Right cardiac atrium (tissue), 5 donors: ENCODE results near the gene CHN2. TPM values are rescaled to one million over a fixed set of nuclear protein-coding genes. Genes with fewer than 3 reads are reported as not detected.

Experiments
- ATAC-seq, 2 donors: fragments of 200-7000 bp; cut with Tn5 transposase; one replicate each; pipeline versions ENCODE4 v1.8.0 to v1.9.1; 2020; ENCODE audit warnings: moderate library complexity in 2 of 2, mild to moderate bottlenecking in 1 of 2
- DNase-seq, 3 donors: peaks; one replicate each; pipeline ENCODE4 v3.0.0-alpha.2; 2020
- H3K27ac ChIP-seq: one replicate; pipeline ENCODE4 v1.5.1; 2013; ENCODE audit warnings: mild to moderate bottlenecking, low read length, control low read depth, moderate library complexity
- H3K27me3 ChIP-seq: one replicate; pipeline ENCODE4 v1.6.1; 2013; ENCODE audit not compliant: control insufficient read depth, insufficient read depth
- H3K4me1 ChIP-seq: one replicate; pipeline ENCODE4 v1.6.1; 2013; ENCODE audit warnings: low read length; ENCODE audit not compliant: control insufficient read depth, insufficient read depth
- H3K4me3 ChIP-seq: one replicate; pipeline ENCODE4 v1.5.1; 2013; ENCODE audit warnings: low read length, control low read depth
- H3K9me3 ChIP-seq: one replicate; pipeline ENCODE4 v1.6.1; 2013; ENCODE audit warnings: low read length; ENCODE audit not compliant: control insufficient read depth
- WGBS: extraction: QIAGEN DNeasy Blood & Tissue Kit; methylation state at CpG from one replicate; pipeline ENCODE4 v1.1.7; 2013; 5-methylcytosine and 5-hydroxymethylcytosine counted together
- intact Hi-C, 4 donors: fragments of 100-400 bp; cut with DNase I; formaldehyde crosslinking; loops; one replicate each; pipeline versions ENCODE4 v1.11.0 to v1.14.0; 2022 to 2023
- polyA plus RNA-seq: library from polyadenylated mRNA; stranded (reverse); fragments of 200-250 nt; gene quantifications from one replicate; pipeline ENCODE4 v1.2.3, GENCODE V29; 2013
- total RNA-seq, 4 donors: library from RNA; stranded (reverse); fragmentation: NEBNext Ultra II Directional; extraction: Animal tissue kit (Norgen Biotek cat#: 25700); gene quantifications; one replicate each; pipeline ENCODE4 v1.2.1, GENCODE V29; 2021
- donor health status: healthy with polysubstance abuse.
- donor health status: DM: no; HTN: yes; CAD: no.
- donor health status: DM: no; HTN: no; CAD: no.
- donor health status: DM: no; HTN: yes; CAD: no; lungs with severe emphysema.
- donor health status: DM: yes; HTN: yes; CAD: no.

The CHN2 gene
- total and polyA plus RNA-seq, 5 donors: 2.0 to 6.4 (median 4.3) TPM

DNA sequence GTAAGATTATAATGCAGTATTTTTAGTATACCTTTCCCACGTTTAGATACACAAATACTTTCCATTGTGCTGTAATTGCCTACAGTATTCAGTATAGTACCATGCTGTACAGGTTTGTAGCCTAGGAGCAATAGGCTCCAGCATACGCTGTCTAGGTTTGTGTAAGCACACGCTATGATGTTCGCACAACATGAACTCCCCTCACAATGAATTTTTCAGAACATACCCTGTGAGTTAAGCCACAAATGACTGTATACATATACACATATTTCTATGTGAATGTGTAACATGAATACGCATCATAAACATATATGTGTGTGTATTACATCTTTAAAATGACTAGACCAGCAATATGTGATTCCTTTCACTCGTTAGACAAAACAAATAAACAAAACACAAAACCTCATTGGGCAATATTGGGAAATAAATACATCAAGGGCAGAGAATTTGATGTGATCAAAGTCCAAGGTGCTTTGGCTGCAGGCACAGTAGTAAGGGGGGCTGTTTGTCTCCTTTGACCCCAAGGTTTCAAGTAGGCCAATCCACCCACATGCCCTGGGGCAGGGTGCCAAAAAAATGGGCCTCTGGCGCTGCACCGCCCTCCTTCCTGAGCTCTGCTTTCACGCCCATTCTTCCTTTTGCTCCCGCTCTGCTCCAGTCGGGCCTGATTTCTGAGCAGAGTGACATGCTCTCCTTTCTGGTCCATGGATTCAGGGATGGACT, 33.9 kb downstream of the CHN2 start:
- WGBS: 91% methylated on average over 11 of the region's 11 CpGs
- no peak for ATAC-seq
- H3K4me3 ChIP-seq: no peak overlapping the region
- H3K9me3 ChIP-seq: no peaks in the 10 kb centered on the region
- peak in 1 of 3 donors; percentile 49 for DNase-seq
- intact Hi-C loops: no loop called here
- no peaks in the 10 kb centered on the region for H3K4me1 ChIP-seq
- H3K27ac ChIP-seq: no peak overlapping the region
- H3K27me3 ChIP-seq: no peaks in the 10 kb centered on the region

DNA sequence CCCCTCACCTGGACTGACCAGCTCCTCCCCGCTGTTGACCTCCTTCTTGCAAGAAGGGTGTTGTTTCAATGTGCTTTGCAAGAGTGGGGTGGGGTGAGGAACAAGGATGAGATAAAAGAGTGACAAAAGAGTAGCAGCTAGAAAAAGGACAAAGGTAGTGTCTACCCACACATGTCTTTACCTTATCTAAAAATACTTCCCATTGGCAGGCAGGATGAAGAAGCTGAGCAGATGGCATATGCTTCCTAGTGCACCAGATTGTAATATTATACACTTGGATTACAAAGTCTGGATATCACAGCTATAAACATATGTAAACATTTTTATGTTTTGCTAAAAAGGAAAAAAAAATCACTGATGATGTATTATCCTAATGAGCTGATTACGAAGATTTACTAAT, 34.5 kb downstream of the CHN2 start:
- no peak for ATAC-seq

DNA sequence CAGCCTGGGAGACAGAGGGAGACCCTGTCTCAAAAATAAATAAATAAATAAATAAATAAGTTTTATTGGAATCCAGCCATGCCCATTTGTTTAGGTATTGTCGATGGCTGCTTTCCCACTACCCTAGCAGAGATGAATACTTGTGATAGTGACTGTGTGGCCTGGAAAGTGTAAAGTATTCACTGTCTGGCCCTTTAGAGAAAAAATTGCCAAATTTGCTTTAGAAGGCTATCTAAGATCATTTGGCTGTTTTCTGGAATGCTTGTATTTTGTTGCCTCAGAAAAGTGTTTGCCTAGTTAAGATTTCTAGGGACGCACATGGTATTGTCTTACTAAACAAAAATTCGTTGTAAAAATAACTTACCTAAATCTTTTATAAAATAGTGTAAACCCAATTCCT, 35.4 kb downstream of the CHN2 start:
- DNase-seq (no peak), ATAC-seq (no peak)
- 82% methylated on average over 3 of the region's 3 CpGs for WGBS
- Histone ChIP-seq H3K4me1 (no peaks in the 10 kb centered on the region), H3K9me3 (no peaks in the 10 kb centered on the region), H3K27ac (no peak overlapping the region), H3K27me3 (no peaks in the 10 kb centered on the region), H3K4me3 (no peak overlapping the region)
- intact Hi-C loops: no loop called here

More for the DNA sequence above, 34.5 kb downstream of the CHN2 start:
- no peak for DNase-seq
- H3K4me3 ChIP-seq: no peak overlapping the region
- no peaks in the 10 kb centered on the region for H3K27me3 ChIP-seq
- intact Hi-C loops: no loop called here
- H3K4me1 ChIP-seq: no peaks in the 10 kb centered on the region
- no peaks in the 10 kb centered on the region for H3K9me3 ChIP-seq
- H3K27ac ChIP-seq: no peak overlapping the region
- 93% methylated on average over 2 of the region's 2 CpGs for WGBS

DNA sequence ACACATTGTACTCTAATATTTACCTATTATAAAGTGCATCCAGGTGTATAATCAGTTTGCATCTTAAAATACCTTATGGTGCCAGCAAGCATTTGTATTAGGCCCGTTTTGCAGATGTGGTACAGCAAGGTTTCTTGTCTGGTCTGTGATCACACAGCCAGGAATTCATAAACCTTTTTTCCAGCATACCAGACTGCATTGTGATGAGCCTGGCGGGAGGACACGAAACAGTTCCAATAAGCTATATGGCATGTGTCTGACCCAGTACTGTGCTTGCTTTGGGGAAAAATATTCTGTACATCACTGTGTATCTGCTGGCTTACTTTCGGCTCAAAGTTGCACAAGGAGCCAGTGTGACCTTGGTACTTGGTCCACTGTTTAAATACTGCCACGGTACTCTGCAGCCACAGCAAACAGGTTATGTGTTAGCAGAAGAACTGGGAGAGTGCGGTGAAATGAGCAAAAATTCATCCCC, 36.3 kb downstream of the CHN2 start:
- H3K27me3 ChIP-seq: no peaks in the 10 kb centered on the region
- ATAC-seq: no peak
- WGBS: 91% methylated on average over 6 of the region's 6 CpGs
- intact Hi-C loops: no loop called here
- no peak overlapping the region for H3K27ac ChIP-seq
- DNase-seq: no peak
- H3K9me3 ChIP-seq: no peaks in the 10 kb centered on the region
- H3K4me1 ChIP-seq: no peaks in the 10 kb centered on the region
- H3K4me3 ChIP-seq: no peak overlapping the region

DNA sequence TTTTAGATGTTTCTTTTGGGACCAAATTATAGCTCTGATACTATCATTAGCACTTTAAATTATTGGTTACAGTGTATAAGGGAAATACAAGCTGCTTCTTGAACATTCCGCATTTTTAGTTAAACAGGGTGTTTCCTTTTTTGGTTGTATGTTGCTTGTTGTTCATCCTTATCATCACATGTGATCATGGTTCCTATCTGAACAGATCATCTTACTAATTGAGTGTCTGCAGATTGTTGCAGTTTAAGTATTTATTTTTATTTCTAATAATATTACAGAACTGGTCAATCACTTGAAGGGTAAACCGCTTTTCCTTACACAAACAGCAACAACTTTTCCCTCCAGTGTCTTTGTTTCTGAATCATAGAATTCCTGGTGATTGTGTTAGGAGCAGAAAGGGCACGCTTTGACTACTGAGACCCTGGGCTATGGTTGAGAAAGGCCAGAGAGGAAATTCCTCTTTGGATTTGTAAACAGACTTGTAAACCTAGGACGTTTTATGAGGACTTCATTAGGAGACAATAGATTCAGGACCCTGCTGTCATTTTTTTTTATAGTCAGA, 37.2 kb downstream of the CHN2 start:
- 65% methylated on average over 4 of the region's 4 CpGs for WGBS

DNA sequence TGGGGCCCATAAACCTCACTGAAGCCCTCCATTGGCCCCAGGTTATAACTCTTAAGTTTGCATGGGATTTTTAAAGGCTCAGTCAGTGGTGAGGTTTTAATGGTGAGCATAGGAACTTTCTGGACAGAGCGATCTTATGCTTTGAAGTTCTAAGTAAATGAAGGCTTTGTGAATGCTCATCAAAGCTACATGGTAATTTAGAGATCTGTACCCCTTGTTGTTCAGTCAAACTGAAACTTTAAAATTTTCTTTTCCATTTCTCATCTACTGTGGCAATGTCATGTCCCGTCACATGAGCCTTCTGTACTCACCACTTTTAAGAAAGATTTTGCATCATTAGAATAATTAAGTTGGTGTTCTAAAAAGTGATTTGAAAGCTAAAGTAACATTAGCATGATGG, 39.9 kb downstream of the CHN2 start:
- Histone ChIP-seq H3K27me3 (no peaks in the 10 kb centered on the region), H3K9me3 (no peaks in the 10 kb centered on the region), H3K27ac (no peak overlapping the region), H3K4me1 (no peaks in the 10 kb centered on the region), H3K4me3 (no peak overlapping the region)
- ATAC-seq (no peak), DNase-seq (no peak)
- WGBS: 92% methylated on average over 2 of the region's 2 CpGs
- intact Hi-C loops: no loop called here

More for the DNA sequence above, 37.2 kb downstream of the CHN2 start:
- intact Hi-C loops: no loop called here
- H3K4me3 ChIP-seq: no peak overlapping the region
- DNase-seq (no peak), ATAC-seq (no peak)
- no peaks in the 10 kb centered on the region for H3K27me3 ChIP-seq
- H3K4me1 ChIP-seq: no peaks in the 10 kb centered on the region
- no peak overlapping the region for H3K27ac ChIP-seq
- no peaks in the 10 kb centered on the region for H3K9me3 ChIP-seq

DNA sequence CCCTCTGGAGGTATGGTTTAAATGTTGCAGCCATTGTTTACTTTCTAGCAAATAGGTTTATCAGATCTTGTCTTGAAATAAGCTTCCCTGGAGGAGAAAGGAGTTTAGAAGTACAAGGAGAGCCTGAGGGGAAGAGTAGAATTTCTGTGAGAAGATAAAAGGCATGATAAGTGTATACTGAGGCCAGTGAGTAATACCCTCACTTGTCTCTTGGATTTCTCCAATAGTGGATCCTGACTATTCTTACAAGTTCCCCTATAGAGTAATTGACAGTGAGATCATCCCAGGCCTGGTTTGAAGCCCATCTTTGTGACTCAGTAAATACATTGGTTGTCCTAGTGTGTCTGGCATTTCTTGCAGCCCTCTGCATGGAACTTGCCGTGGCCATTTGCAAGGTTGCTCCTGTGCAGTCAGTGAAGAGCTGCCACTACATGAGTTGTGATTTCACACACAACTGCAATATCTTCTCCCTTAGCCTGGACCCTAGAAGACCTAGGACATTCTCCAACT, 41.6 kb downstream of the CHN2 start:
- ATAC-seq: no peak
- WGBS: 98% methylated on average over 1 of the region's 1 CpG
- H3K27me3 ChIP-seq: no peaks in the 10 kb centered on the region
- intact Hi-C loops: no loop called here
- no peak overlapping the region for H3K4me3 ChIP-seq
- H3K9me3 ChIP-seq: no peaks in the 10 kb centered on the region
- no peak overlapping the region for H3K27ac ChIP-seq
- DNase-seq: no peak
- no peaks in the 10 kb centered on the region for H3K4me1 ChIP-seq

DNA sequence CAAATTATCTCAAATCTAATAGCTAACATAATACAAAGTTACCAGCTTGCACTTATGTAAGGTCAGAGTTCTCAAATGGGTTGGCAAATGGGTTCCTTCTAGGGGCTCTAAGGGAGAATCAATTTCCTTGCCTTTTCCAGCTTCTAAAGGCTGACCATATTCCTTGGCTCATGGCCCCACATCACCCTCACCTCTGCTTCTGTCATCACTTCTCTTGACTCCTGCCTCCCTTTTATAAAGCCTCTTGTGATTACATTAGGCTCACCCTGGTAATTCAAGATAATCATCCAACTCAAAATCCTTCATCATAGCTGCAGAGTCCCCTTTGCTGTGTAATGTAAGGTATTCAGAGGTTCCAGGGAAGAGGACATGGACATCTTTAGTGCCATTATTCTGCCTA, 42.1 kb downstream of the CHN2 start:
- DNase-seq: no peak
- ATAC-seq: no peak
- Histone ChIP-seq H3K4me3 (no peak overlapping the region), H3K4me1 (no peaks in the 10 kb centered on the region), H3K27ac (no peak overlapping the region), H3K27me3 (no peaks in the 10 kb centered on the region), H3K9me3 (no peaks in the 10 kb centered on the region)
- intact Hi-C loops: no loop called here

DNA sequence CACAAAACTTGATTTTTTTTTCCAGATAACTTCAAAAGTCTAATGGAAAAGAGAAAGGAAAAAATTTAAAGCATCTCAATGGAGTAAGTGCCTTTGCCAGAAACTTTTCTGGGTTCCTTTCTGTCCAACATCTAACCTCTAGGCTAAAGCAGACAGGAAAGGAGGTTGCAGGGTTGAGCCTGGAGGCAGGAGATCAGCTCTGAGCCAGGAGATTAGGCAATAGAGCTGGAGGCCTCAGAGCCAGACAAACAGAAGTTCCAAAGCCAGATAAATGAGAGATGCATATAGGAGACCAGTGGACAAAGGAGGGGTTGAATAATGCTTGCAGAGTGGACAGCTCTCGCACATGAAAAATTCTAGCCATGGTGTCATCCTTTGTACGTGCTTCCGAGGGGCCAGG, 42.9 kb downstream of the CHN2 start:
- ATAC-seq: peak; percentile 82 to 97
- Histone ChIP-seq H3K27ac (no peak overlapping the region), H3K9me3 (no peaks in the 10 kb centered on the region), H3K4me3 (no peak overlapping the region), H3K4me1 (no peaks in the 10 kb centered on the region), H3K27me3 (no peaks in the 10 kb centered on the region)
- peak in 1 of 3 donors; percentile 18 for DNase-seq
- intact Hi-C loops: no loop called here
- 58% methylated on average over 3 of the region's 3 CpGs for WGBS

DNA sequence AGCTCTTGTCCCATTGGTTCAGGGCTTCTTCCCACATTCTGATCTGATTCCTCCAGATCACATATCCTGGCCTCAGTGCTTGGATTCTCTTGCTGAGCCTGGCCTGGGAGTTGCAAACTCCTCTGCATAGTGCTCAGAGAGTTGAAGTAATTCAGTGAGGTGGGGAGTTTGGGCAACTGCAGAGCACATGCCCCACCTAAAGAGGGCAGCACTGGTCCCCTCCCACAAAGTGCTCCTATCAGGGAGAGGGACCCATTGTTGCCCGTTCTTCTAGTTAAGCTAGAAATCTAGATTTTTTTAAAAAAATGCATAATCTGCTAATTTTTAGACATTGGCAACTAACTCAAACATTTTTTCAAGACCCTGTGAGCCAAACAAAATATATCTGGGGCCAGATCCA, 45.1 kb downstream of the CHN2 start:
- Histone ChIP-seq H3K27ac (no peak overlapping the region), H3K4me3 (no peak overlapping the region), H3K27me3 (no peaks in the 10 kb centered on the region), H3K4me1 (no peaks in the 10 kb centered on the region), H3K9me3 (no peaks in the 10 kb centered on the region)
- WGBS: 59% methylated on average over 1 of the region's 1 CpG
- intact Hi-C loops: no loop called here
- no peak for DNase-seq
- no peak for ATAC-seq

DNA sequence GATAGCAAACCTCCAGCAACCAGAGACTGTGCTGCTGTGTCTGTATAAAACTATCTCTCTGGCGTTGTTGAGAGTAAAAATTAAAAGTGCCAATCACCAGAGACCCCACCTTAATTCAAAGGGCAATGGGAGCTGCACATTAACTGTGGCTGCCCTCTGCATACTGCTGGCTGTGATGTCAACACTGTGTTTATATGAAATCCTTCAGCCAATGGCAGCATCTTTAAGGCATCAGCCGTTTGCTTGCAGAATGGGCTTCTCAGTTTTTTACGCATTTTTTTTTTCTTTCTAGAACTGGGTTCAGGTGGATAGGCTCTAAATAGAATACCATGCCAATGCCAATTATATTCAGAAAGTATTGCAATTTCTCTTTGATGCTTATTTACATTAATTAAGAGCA, 47.7 kb downstream of the CHN2 start:
- no peaks in the 10 kb centered on the region for H3K9me3 ChIP-seq
- intact Hi-C loops: no loop called here

More for the DNA sequence above, 47.7 kb downstream of the CHN2 start:
- no peak overlapping the region for H3K4me3 ChIP-seq
- no peak for ATAC-seq
- H3K27me3 ChIP-seq: no peaks in the 10 kb centered on the region
- no peak for DNase-seq
- no peaks in the 10 kb centered on the region for H3K4me1 ChIP-seq
- H3K27ac ChIP-seq: no peak overlapping the region
- 75% methylated on average over 3 of the region's 3 CpGs for WGBS
